ENCODE data around the gene DLGAP4. TPM values are rescaled to one million over a fixed set of nuclear protein-coding genes. Genes with fewer than 3 reads are reported as not detected.
A peak's percentile ranks its signal among the peaks of the same experiment; 100 is the strongest.

The DLGAP4 gene
- total and polyA plus RNA-seq, 2 of the 13 experiments (the other 11 are each of a cell fraction or from before 2014, with no cell fraction given) = 15.2 to 26.7 TPM

DNA sequence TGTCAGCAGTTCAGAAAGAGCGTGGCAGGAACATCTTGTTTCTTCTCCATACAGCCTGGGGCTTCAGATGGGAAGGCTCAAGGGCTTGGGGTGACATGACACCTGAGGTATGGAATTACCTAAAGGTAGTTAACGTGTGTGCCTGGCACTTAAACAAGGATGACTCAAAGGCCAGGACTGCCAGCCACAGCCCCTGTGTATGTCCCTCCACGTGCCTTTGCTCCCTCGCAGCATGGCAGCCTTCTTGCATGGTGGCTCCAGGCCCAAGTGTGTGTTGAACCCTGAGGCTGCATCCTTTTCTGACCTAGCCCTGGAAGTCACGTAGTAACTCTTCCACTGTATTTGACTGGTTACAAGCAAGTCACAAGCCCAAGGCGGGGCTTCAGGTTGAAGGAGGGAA, 201.6 kb downstream of the DLGAP4 start:
- Histone ChIP-seq H3K79me2 (ENCODE audit: insufficient read depth, low read length) (no peaks in the 10 kb centered on the region), H3K4me1 (ENCODE audit: insufficient read depth, low read length) (no peaks in the 10 kb centered on the region), H3K9ac (ENCODE audit: insufficient read depth, low read depth, low read length) (no peak overlapping the region), H3K27me3 (ENCODE audit: control insufficient read depth in 1 of 2, insufficient read depth in 2 of 2, low read length in 2 of 2) (no peaks in the 10 kb centered on the region), H3K9me3 (ENCODE audit: low read length) (no peaks in the 10 kb centered on the region), H3K4me3 (replicated peaks in 1 of 3; ENCODE audit: insufficient read depth in 1 of 3, low read depth in 2 of 3, low read length in 3 of 3) (no peak overlapping the region), H4K20me1 (ENCODE audit: insufficient read depth, low read length) (peaks cover 3% of the 10 kb centered on the region; the same call in 1 of the 2 replicates), H3K27ac (ENCODE audit: extremely low read length, insufficient read depth, low read length) (no peak overlapping the region), H2AFZ (ENCODE audit: low read length) (no peak overlapping the region), H3K36me3 (replicated peaks in 1 of 2; ENCODE audit: control insufficient read depth in 1 of 2, insufficient read depth in 2 of 2, low read length in 2 of 2) (peaks cover 19 to 56% of the 10 kb centered on the region in 2 experiments), H3K4me2 (ENCODE audit: low read depth, low read length) (no peak overlapping the region)
- intact Hi-C loops (cut with micrococcal nuclease; ENCODE audit: unreplicated experiment) (no loop called here), in situ Hi-C loops (cut with HindIII; ENCODE audit: extremely low pct_ligation_motif_present, low pct_unique_long_range_greater_than_20kb) (no loop called here)
- DNase-seq (ENCODE audit: low spot score) (no peak), FAIRE-seq (no peak), ATAC-seq (no peak)
- CTCF ChIA-PET (ENCODE audit: low intra/inter-chr PET ratio, low total read pairs) = interaction anchor here (1.4 kb wide), 1 partner anchor 247 kb away, joined by 3 read pairs; no protein-coding TSS in a partner anchor
- no TSS peak for BruUV-seq (replicated peaks)
- WGBS (ENCODE audit: low lambda C conversion rate) = 98% methylated on average over 6 of the region's 6 CpGs
- POLR2A ChIA-PET = no interaction called here
- TF ChIP-seq ZNF225 (CRISPR knock-in tag; IDR thresholded peaks at IDR 0.05) (no peak), ZNF468 (CRISPR knock-in tag; IDR thresholded peaks at IDR 0.05) (no peak), EZH2 (conservative IDR thresholded peaks at IDR 0.05; ENCODE audit: low read depth, low read length) (no peak), RBM22 (optimal IDR thresholded peaks at IDR 0.05; ENCODE audit: low read length) (peak; percentile 55), ZNF567 (CRISPR knock-in tag; IDR thresholded peaks at IDR 0.05; ENCODE audit: borderline replicate concordance) (no peak), MED13 (CRISPR knock-in tag; IDR thresholded peaks at IDR 0.05) (no peak), ZNF761 (CRISPR knock-in tag; conservative IDR thresholded peaks at IDR 0.05) (no peak), SMC3 (IDR thresholded peaks at IDR 0.05; ENCODE audit: low read length) (no peak), ZNF280D (CRISPR knock-in tag; IDR thresholded peaks at IDR 0.05) (no peak)
- TF ChIP-seq, protein P1, sequence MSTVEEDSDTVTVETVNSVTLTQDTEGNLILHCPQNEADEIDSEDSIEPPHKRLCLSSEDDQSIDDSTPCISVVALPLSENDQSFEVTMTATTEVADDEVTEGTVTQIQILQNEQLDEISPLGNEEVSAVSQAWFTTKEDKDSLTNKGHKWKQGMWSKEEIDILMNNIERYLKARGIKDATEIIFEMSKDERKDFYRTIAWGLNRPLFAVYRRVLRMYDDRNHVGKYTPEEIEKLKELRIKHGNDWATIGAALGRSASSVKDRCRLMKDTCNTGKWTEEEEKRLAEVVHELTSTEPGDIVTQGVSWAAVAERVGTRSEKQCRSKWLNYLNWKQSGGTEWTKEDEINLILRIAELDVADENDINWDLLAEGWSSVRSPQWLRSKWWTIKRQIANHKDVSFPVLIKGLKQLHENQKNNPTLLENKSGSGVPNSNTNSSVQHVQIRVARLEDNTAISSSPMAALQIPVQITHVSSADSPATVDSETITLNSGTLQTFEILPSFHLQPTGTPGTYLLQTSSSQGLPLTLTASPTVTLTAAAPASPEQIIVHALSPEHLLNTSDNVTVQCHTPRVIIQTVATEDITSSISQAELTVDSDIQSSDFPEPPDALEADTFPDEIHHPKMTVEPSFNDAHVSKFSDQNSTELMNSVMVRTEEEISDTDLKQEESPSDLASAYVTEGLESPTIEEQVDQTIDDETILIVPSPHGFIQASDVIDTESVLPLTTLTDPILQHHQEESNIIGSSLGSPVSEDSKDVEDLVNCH (CRISPR knock-in tag; IDR thresholded peaks at IDR 0.05) = no peak
- TF ChIP-seq, protein P2, sequence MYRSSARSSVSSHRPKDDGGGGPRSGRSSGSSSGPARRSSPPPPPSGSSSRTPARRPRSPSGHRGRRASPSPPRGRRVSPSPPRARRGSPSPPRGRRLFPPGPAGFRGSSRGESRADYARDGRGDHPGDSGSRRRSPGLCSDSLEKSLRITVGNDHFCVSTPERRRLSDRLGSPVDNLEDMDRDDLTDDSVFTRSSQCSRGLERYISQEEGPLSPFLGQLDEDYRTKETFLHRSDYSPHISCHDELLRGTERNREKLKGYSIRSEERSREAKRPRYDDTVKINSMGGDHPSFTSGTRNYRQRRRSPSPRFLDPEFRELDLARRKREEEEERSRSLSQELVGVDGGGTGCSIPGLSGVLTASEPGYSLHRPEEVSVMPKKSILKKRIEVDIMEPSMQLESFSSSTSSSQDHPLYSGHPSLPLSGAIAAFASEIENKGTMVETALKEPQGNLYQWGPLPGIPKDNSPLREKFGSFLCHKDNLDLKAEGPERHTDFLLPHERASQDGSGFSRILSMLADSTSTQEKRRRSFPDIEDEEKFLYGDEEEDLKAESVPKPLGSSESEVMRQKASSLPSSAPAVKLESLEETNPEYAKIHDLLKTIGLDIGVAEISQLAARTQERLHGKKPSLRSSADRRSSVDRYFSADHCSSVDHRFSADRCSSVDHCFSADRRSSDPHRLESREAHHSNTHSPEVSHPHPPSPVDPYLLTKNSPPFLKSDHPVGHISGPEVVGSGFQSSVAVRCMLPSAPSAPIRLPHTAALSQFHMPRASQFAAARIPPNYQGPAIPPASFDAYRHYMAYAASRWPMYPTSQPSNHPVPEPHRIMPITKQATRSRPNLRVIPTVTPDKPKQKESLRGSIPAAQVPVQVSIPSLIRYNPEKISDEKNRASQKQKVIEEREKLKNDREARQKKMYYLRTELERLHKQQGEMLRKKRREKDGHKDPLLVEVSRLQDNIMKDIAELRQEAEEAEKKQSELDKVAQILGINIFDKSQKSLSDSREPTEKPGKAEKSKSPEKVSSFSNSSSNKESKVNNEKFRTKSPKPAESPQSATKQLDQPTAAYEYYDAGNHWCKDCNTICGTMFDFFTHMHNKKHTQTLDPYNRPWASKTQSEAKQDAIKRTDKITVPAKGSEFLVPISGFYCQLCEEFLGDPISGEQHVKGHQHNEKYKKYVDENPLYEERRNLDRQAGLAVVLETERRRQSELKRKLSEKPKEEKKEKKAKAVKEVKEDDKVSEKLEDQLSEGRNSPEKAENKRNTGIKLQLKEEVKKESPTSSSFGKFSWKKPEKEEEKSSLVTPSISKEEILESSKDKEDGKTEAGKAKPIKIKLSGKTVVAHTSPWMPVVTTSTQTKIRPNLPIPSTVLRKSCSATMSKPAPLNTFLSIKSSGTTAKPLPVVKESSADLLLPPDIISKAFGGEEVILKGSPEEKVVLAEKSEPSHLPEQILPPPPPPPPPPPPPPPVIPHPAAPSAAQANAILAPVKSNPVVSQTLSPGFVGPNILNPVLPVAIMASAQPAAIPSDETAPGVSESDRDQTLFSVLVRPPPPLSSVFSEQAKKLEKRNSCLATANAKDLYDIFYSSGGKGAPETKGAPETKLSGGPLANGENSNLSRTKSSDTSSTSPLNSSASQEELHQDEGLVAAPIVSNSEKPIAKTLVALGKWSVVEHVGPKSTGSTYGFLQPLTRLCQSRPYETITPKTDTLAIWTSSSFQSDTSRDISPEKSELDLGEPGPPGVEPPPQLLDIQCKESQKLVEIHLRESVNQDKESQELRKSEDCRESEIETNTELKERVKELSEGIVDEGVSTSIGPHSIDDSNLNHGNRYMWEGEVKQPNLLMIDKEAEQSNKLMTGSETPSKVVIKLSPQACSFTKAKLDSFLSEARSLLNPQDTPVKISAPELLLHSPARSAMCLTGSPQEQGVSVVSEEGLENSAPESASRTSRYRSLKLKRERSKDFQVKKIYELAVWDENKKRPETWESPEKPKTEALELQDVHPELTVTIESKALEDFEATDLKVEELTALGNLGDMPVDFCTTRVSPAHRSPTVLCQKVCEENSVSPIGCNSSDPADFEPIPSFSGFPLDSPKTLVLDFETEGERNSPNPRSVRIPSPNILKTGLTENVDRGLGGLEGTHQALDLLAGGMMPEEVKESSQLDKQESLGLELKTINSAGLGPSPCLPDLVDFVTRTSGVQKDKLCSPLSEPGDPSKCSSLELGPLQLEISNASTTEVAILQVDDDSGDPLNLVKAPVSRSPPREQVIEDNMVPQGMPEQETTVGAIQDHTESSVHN (CRISPR knock-in tag; IDR thresholded peaks at IDR 0.05) = peak; percentile 60; the same call in 1 of the 2 replicates

Measured in HepG2 (cell line).